Medulla oblongata (tissue), 1 donor: ENCODE results near the gene CSNK1G2.
"Not testable (repeated sequence)": the region's sequence is repeated elsewhere in the genome, so short reads cannot be mapped to it uniquely, and the experiment has no call there.

Experiments
- DNase-seq: peaks from one replicate; pipeline ENCODE4 v3.0.0-alpha.2; 2015; ENCODE audit errors: extremely low spot score

CSNK1G2 gene

GRCh38 chr19:1988464-1988863 is 47.5 kb downstream of the CSNK1G2 start:
- DNase-seq: not testable (repeated sequence)

- no peak for DNase-seq
These were observed 48.7 kb downstream of the CSNK1G2 start for GRCh38 chr19:1989513-1990229.

- no peak for DNase-seq
These were observed 49.5 kb downstream of the CSNK1G2 start for GRCh38 chr19:1990230-1991017.

- no peak for DNase-seq
These were observed 50.3 kb downstream of the CSNK1G2 start for GRCh38 chr19:1991018-1991913.

- DNase-seq: no peak
These were observed 51.8 kb downstream of the CSNK1G2 start for GRCh38 chr19:1992759-1993260.

GRCh38 chr19:1997353-1998233 is 56.6 kb downstream of the CSNK1G2 start:
- DNase-seq: no peak

GRCh38 chr19:1998712-1999708 is 58.0 kb downstream of the CSNK1G2 start:
- no peak for DNase-seq

GRCh38 chr19:1999856-2000515 is 59.0 kb downstream of the CSNK1G2 start:
- DNase-seq: no peak

- DNase-seq: no peak
These were observed 62.9 kb downstream of the CSNK1G2 start for GRCh38 chr19:2003874-2004273.

- DNase-seq: no peak
These were observed 69.2 kb downstream of the CSNK1G2 start for GRCh38 chr19:2010135-2010668.

GRCh38 chr19:2011169-2011568 is 70.2 kb downstream of the CSNK1G2 start:
- DNase-seq: no peak

- DNase-seq: no peak
These were observed 72.1 kb downstream of the CSNK1G2 start for GRCh38 chr19:2012941-2013682.

GRCh38 chr19:2013683-2013961 is 72.7 kb downstream of the CSNK1G2 start:
- DNase-seq: no peak

- no peak for DNase-seq
These were observed 73.2 kb downstream of the CSNK1G2 start for GRCh38 chr19:2014131-2014571.

- DNase-seq: no peak
These were observed 74.0 kb downstream of the CSNK1G2 start for GRCh38 chr19:2014731-2015607.

GRCh38 chr19:2015608-2015950 is 74.6 kb downstream of the CSNK1G2 start, which contains the start of gene BTBD2:
TSS of gene BTBD2 (minus strand) at chr19:2015714. CDS start at chr19:2015703, 11 bp downstream.
- DNase-seq: peak; percentile 84
